ENCODE measurements around the gene C18orf63. TPM values are rescaled to one million over a fixed set of nuclear protein-coding genes. Genes with fewer than 3 reads are reported as not detected.

C18orf63 gene
- total and polyA plus RNA-seq, 2 of the 4 experiments (the other 2 are of a cell fraction): not detected

- TF ChIP-seq USF2 (IDR thresholded peaks at IDR 0.05; ENCODE audit: low read depth, low read length): no peak
Measured at GRCh38 chr18:74281011-74281979, 34.3 kb upstream of the C18orf63 start (continued).

DNA sequence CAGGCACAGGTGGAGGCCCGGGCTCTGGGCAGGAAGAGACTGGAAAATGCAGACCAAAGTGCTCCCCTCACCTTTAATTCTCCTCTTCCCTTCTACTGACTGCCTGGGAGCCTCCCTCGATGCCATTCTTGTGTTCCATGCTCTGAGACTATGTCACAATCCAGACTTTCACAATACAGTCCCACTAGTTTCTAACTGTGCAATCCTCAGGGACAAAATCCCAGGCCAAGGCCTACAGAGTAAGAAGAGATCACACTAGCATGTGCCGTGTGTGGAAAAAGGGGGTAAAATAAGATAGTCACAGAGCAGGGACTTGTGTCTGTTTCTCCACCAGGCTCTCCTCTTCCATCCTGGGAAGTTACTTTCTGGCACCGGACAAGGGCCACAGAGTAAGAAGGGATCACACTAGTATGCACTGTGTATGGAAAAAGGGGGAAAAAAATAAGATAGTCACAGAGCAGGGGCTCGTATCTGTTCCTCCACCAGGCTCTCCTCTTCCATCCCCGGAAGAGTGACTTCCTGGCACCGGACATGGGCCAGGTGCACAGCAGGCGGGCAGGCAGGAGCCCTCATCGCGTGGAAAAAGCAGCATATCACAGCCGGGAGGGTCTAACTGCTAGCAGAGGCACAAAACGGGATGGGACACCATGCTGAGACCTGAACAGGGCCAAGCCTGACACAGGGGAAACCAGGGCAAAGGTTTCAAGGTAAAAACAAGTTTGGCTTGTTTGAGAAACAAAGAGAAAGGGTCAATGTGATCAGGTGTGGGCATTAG, 33.5 kb upstream of the C18orf63 start:
- POLR2A ChIA-PET (ENCODE audit: unreplicated experiment): no interaction called here

More for the DNA sequence above, 33.5 kb upstream of the C18orf63 start:
- dilution Hi-C loops (cut with HindIII; ENCODE audit: low sequenced_read_pairs, unreplicated experiment): no loop called here
- H3K27ac ChIP-seq (ENCODE audit: insufficient read depth, low read length): no peak overlapping the region
- H3K4me2 ChIP-seq (ENCODE audit: low read depth, low read length): no peak overlapping the region
- no peak overlapping the region for H2AFZ ChIP-seq (replicated peaks; ENCODE audit: low read length, poor library complexity)
- CTCF ChIA-PET: no interaction called here
- H4K8ac ChIP-seq (ENCODE audit: low read depth in 2 of 2, low read length in 2 of 2): no peak overlapping the region
- peaks cover 13% of the 10 kb centered on the region for H3K9me1 ChIP-seq (ENCODE audit: insufficient read depth, low read length)
- 75% methylated on average over 6 of the region's 12 CpGs; no CpG with 5 or more reads in 1 of the 2 experiments for WGBS, 2 experiments (ENCODE audit: extremely low coverage in 2 of 2, insufficient read length in 1 of 2)
- H2AK5ac ChIP-seq (ENCODE audit: low read depth, low read length): no peak overlapping the region
- no peak overlapping the region; the same call in 1 of the 2 replicates for H3K4ac ChIP-seq (ENCODE audit: low read depth, low read length)
- no peak for TF ChIP-seq RAD21 (IDR thresholded peaks at IDR 0.05; ENCODE audit: low read length)
- TF ChIP-seq MXI1 (IDR thresholded peaks at IDR 0.05; ENCODE audit: borderline replicate concordance, low read depth, low read length): no peak
- TF ChIP-seq CHD1 (IDR thresholded peaks at IDR 0.05; ENCODE audit: low read depth, low read length): no peak
- intact Hi-C loops (cut with micrococcal nuclease): no loop called here
- H3K18ac ChIP-seq (ENCODE audit: low read depth, low read length): no peak overlapping the region
- no TSS peak for BruUV-seq (replicated peaks)
- H4K5ac ChIP-seq (ENCODE audit: low read depth, low read length): no peak overlapping the region
- 0 out of 2 replicates have a peak overlapping the region, but pooled peaks have one; percentile 25 for H3K14ac ChIP-seq (replicated peaks; ENCODE audit: low read depth, low read length)
- H2BK20ac ChIP-seq (ENCODE audit: low read depth, low read length): no peak overlapping the region
- H2BK120ac ChIP-seq (ENCODE audit: low read depth, low read length): no peak overlapping the region
- no peaks in the 10 kb centered on the region for H3K36me3 ChIP-seq (ENCODE audit: control insufficient read depth, insufficient read depth, low read length)
- H3K27me3 ChIP-seq (ENCODE audit: control insufficient read depth, insufficient read depth, low read length): no peaks in the 10 kb centered on the region
- no peak overlapping the region for H2BK15ac ChIP-seq (ENCODE audit: low read depth, low read length)
- H3K9me3 ChIP-seq (ENCODE audit: control insufficient read depth, insufficient read depth, low read length): no peaks in the 10 kb centered on the region
- H2BK5ac ChIP-seq (ENCODE audit: low read depth, low read length, poor library complexity, severe bottlenecking): no peak overlapping the region
- H3K4me1 ChIP-seq (ENCODE audit: control insufficient read depth, insufficient read depth, low read length): peaks cover 11% of the 10 kb centered on the region
- H3K4me3 ChIP-seq (ENCODE audit: insufficient read depth, low read depth, low read length): no peak overlapping the region
- peaks cover 6% of the 10 kb centered on the region; the same call in 1 of the 2 replicates for H4K20me1 ChIP-seq (ENCODE audit: insufficient read depth, low read length)
- H3K79me1 ChIP-seq (ENCODE audit: low read depth in 1 of 2, low read length in 2 of 2): peaks cover 10 to 55% of the 10 kb centered on the region in 2 experiments
- H4K91ac ChIP-seq (ENCODE audit: insufficient read depth, low read depth, low read length): no peak overlapping the region
- DNase-seq: no peak
- H3K23ac ChIP-seq (ENCODE audit: low read depth, low read length): peak overlapping the region; percentile 30; the same call in 1 of the 2 replicates
- no peak overlapping the region for H3K9ac ChIP-seq (ENCODE audit: low read depth, low read length)
- no peak overlapping the region for H3K56ac ChIP-seq (ENCODE audit: extremely low read depth, insufficient read depth, low read length)
- peak; percentile 30; the same call in 1 of the 2 replicates for ATAC-seq (ENCODE audit: low read depth)
- in situ Hi-C loops (cut with MboI; ENCODE audit: low sequenced_read_pairs): no loop called here
- H2AK9ac ChIP-seq (replicated peaks; ENCODE audit: low read depth, low read length, poor library complexity): no peak overlapping the region

Measured in IMR-90 (cell line).